ENCODE data around the gene CRABP2.

GRCh38 chr1:156694690-156694962 lies 10.8 kb downstream of the CRABP2 start:
- TF ChIP-seq KAT2A (conservative IDR thresholded peaks at IDR 0.05; ENCODE audit: control insufficient read depth, low read depth, low read length) (no peak), CTCF (IDR thresholded peaks at IDR 0.05 in 2 of 3, conservative IDR thresholded peaks at IDR 0.05 in 1 of 3; ENCODE audit: control insufficient read depth in 2 of 3, extremely low read depth in 1 of 3, insufficient read depth in 1 of 3, low read depth in 3 of 3, low read length in 3 of 3) (no peak), ZNF217 (IDR thresholded peaks at IDR 0.05) (no peak), GABPA (IDR thresholded peaks at IDR 0.05; ENCODE audit: low read depth) (no peak), POLR2AphosphoS5 (IDR thresholded peaks at IDR 0.05; ENCODE audit: low read length) (no peak), RCOR1 (conservative IDR thresholded peaks at IDR 0.05; ENCODE audit: low read depth, low read length) (no peak), NFIC (IDR thresholded peaks at IDR 0.05; ENCODE audit: low read depth, low read length) (no peak), ZBTB33 (IDR thresholded peaks at IDR 0.05) (no peak), RAD21 (IDR thresholded peaks at IDR 0.05; ENCODE audit: insufficient read depth, low read depth, low read length) (no peak), SIX5 (IDR thresholded peaks at IDR 0.05; ENCODE audit: low read depth, low read length, severe bottlenecking) (no peak), POLR2A (IDR thresholded peaks at IDR 0.05; ENCODE audit: low read depth, low read length) (no peak), TAF1 (IDR thresholded peaks at IDR 0.05; ENCODE audit: borderline replicate concordance, low read depth, low read length) (no peak)

Data from GM12878 (cell line).